ENCODE data around the gene EEPD1.
"Not testable (repeated sequence)": the region's sequence is repeated elsewhere in the genome, so short reads cannot be mapped to it uniquely, and the experiment has no call there.

EEPD1 gene

DNA sequence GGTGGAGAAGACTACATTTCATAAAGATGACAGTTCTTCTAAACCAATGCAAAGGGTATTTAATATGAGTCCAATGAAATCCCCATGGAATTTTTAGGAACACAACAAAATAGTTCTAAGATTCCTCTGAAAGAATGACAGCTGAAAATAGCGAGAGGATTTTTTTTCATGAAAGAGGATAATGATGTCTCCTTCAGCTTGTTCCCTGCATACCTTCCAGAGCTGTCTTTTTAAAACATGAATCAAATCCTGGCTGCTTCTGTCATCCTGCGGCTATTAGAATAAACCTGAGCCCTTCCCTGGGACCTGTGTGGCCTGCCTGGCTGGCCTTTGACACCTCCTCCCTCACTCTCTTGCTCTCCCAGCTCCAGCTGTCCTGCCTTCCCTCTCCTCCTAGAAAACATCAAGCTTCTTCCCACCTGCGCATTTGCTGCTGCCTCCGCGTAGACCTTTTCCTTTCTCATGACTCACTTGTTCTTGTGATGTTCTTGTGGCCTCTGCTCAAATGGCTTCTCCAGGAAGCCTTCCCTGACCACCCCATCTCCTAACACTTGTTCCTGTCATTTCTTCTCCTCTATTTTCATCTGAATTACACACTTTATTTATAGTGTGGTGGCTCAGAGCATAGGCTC, 57.4 kb downstream of the EEPD1 start:
- FAIRE-seq (no peak), DNase-seq (ENCODE audit: insufficient read length, low spot score) (no peak)

GRCh38 chr7:36214608-36215456, 61.8 kb downstream of the EEPD1 start:
- no peak for DNase-seq (ENCODE audit: insufficient read length, low spot score)
- no peak for FAIRE-seq

GRCh38 chr7:36215457-36215765, 62.4 kb downstream of the EEPD1 start:
- no peak for DNase-seq (ENCODE audit: insufficient read length, low spot score)
- no peak for FAIRE-seq

GRCh38 chr7:36216063-36216684, 63.1 kb downstream of the EEPD1 start:
- no peak for FAIRE-seq

DNA sequence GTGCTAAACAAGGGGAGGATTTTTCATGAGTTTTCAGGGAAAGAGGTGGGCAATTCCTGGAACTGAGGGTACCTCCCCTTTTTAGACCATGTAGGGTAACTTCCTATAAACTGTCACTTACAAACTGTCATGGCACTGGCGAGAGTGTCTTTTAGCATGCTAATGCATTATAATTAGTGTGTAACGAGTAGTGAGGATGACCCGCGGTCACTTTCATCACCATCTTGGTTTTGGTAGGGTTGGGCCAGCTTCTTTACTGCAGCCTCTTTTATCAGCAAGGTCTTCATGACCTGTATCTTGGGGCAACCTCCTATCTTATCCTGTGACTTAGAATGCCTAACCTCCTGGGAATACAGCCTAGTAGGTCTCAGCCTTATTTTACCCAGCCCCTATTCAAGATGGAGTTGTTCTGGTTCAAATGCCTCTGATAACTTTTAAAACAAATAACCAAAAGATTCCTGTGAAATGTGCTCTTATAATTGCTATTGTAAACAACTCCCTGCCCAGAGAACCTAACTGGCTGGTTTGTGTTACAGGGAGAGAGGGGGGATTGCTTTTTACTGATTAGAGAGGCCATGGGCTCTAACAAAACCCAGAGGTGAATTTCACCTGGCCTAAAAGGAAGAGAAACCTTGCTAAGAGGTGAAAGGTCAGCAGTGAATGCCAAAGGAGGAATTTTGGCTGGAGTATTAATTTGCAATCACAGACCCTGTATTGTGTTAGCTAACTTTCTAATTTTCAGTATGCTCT, 64.3 kb downstream of the EEPD1 start:
- FAIRE-seq = no peak

More at GRCh38 chr7:36216063-36216684, 63.1 kb downstream of the EEPD1 start:
- DNase-seq (ENCODE audit: insufficient read length, low spot score) = no peak

GRCh38 chr7:36217961-36218284, 64.9 kb downstream of the EEPD1 start:
- no peak for FAIRE-seq
- no peak for DNase-seq (ENCODE audit: insufficient read length, low spot score)

More for the DNA sequence above, 64.3 kb downstream of the EEPD1 start:
- no peak for DNase-seq (ENCODE audit: insufficient read length, low spot score)

DNA sequence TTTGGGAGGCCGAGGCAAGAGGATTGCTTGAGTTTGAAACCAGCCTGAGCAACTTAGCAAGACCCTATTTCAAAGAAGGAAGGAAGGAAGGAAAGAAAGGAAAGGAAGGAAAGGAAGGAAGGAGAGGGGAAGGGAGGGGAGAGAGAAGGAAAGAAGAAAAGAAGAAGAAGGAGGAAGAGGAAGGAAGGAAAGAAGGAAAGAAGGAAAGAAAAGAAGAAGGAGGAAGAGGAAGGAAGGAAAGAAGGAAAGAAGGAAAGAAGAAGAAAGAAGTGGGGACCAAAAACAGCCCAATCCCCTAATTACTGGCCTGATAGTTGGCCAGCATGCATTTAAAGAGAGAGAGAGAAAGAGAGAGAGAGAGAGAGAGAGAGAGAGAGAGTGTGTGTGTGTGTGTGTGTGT, 66.4 kb downstream of the EEPD1 start:
- FAIRE-seq = no peak

GRCh38 chr7:36223851-36224250, 70.8 kb downstream of the EEPD1 start:
- FAIRE-seq (no peak), DNase-seq (ENCODE audit: insufficient read length, low spot score) (no peak)

More for the DNA sequence above, 66.4 kb downstream of the EEPD1 start:
- DNase-seq (ENCODE audit: insufficient read length, low spot score) = no peak

GRCh38 chr7:36224934-36225858, 72.1 kb downstream of the EEPD1 start:
- DNase-seq (ENCODE audit: insufficient read length, low spot score) = no peak
- no peak for FAIRE-seq

GRCh38 chr7:36226151-36226550, 73.1 kb downstream of the EEPD1 start:
- DNase-seq (ENCODE audit: insufficient read length, low spot score) (no peak), FAIRE-seq (no peak)

DNA sequence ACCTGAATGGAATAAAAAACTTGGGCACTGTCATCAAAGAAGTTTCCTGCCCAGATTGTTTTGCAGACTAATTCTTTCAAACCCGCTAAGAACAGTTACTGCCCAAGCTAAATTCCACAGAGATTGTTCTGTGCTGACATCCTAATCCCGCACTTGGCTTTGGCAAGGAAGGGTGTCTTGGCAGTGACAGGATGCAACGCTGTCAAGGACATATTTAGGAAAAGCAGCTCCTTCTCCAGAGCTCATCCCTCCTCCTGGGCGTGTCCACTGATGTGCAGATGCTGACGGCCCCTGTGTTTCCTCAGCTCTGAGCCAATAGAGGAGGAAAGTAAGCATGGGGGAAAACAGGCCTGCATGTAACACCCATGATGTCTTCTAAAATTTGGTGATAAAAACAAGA, 74.2 kb downstream of the EEPD1 start:
- no peak for FAIRE-seq
- no peak for DNase-seq (ENCODE audit: insufficient read length, low spot score)

DNA sequence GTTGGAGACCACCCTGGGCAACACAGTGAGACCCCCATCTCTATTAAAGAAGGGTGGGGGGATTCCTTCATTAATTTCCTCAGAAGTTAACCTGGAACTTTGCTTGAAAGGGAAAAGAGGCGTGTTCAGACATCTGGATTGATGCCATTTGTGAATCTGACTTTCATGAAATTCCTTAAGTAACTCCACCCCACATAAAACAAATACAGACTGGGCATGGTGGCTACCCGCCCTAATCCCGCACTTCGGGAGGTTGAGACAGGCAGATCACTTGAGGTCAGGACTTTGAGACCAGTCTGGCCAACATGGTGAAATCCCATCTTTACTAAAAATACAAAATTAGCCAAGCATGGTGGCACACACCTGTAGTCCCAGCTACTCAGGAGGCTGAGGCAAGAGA, 75.0 kb downstream of the EEPD1 start:
- no peak for FAIRE-seq
- DNase-seq (ENCODE audit: insufficient read length, low spot score) = no peak

DNA sequence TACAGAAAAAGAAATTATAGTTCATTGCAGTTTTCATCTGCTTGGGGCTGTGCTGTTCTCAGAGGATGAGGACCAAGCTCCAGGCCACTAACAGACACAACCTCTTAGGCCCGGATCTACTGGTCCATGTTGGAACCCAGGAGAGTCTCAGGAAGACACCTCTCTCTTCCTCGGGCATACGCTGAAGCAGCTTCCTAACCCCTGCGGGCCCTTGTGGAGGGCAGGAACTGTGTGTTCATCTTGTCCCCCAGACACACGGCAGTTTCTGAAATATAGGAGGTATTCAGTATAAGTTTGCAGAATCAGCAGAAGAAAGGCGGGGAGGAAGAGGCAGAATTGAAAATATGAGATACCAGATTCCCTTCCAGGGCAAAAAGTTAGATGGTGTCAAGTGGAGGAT, 78.4 kb downstream of the EEPD1 start:
- DNase-seq (ENCODE audit: insufficient read length, low spot score) (no peak), FAIRE-seq (no peak)

GRCh38 chr7:36232555-36232954, 79.5 kb downstream of the EEPD1 start:
- FAIRE-seq (no peak), DNase-seq (ENCODE audit: insufficient read length, low spot score) (no peak)

- DNase-seq (ENCODE audit: insufficient read length, low spot score) (no peak), FAIRE-seq (no peak)
These were observed 80.0 kb downstream of the EEPD1 start for GRCh38 chr7:36232971-36233550.

GRCh38 chr7:36236073-36236472, 83.0 kb downstream of the EEPD1 start:
- DNase-seq (ENCODE audit: insufficient read length, low spot score) = no peak
- FAIRE-seq = no peak

- FAIRE-seq = no peak
- DNase-seq (ENCODE audit: insufficient read length, low spot score) = no peak
These were observed 85.1 kb downstream of the EEPD1 start for GRCh38 chr7:36238138-36238537.

- not testable (repeated sequence) for DNase-seq (ENCODE audit: insufficient read length, low spot score); FAIRE-seq
These were observed 90.3 kb downstream of the EEPD1 start for GRCh38 chr7:36243356-36243755.

- DNase-seq (ENCODE audit: insufficient read length, low spot score); FAIRE-seq: not testable (repeated sequence)
These were observed 90.9 kb downstream of the EEPD1 start for GRCh38 chr7:36244001-36244400.

DNA sequence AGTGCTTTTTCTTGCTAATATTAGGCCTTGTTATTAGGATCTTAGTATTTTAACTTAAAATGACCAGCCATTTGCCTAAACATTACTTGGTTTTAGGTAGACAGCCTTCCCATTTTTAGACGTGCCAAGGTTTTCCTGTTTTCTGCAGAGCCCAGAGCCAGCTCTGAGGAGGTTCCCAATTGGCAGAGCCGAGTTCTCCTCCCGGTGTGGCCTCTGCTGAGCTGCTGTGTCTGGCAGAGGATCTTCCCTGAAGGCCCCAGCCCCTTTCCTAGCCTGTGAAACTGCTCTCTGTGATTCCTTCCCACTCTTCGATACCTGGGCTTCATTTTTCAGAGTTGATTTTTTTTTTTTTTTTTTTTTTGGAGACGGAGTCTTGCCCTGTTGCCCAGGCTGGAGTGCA, 91.4 kb downstream of the EEPD1 start:
- no peak for DNase-seq (ENCODE audit: insufficient read length, low spot score)
- no peak for FAIRE-seq

Measured in GM19239 (cell line).